Ishikawa (cell line): ENCODE measurements around the gene TCF7L2.

Experiments
- CEBPB ChIP-seq: IDR thresholded peaks from 2 replicates; pipeline ENCODE4 v1.6.1; 2012
- CREB1 ChIP-seq: IDR thresholded peaks from 2 replicates; pipeline ENCODE4 v1.6.1; 2012; ENCODE audit warnings: low read depth
- EGR1 ChIP-seq: IDR thresholded peaks from 2 replicates; pipeline ENCODE4 v1.6.1; 2012
- EP300 ChIP-seq: IDR thresholded peaks from 2 replicates; pipeline ENCODE4 v1.6.1; 2012; ENCODE audit warnings: borderline replicate concordance
- FOXM1 ChIP-seq: IDR thresholded peaks from 2 replicates; pipeline ENCODE4 v1.6.1; 2012; ENCODE audit warnings: low read depth, borderline replicate concordance
- NFIC ChIP-seq: IDR thresholded peaks from 2 replicates; pipeline ENCODE4 v1.6.1; 2012
- RAD21 ChIP-seq: IDR thresholded peaks from 2 replicates; pipeline ENCODE4 v1.6.1; 2012; ENCODE audit warnings: low read depth
- TAF1 ChIP-seq: IDR thresholded peaks from 2 replicates; pipeline ENCODE4 v1.6.1; 2012; ENCODE audit warnings: low read depth, mild to moderate bottlenecking
- TCF12 ChIP-seq: IDR thresholded peaks from 2 replicates; pipeline ENCODE4 v1.6.1; 2012; ENCODE audit warnings: low read depth
- TEAD4 ChIP-seq: IDR thresholded peaks from 2 replicates; pipeline ENCODE4 v1.6.1; 2012
- YY1 ChIP-seq: IDR thresholded peaks from 2 replicates; pipeline ENCODE4 v1.6.1; 2012; ENCODE audit warnings: low read depth
- ZBTB7A ChIP-seq: IDR thresholded peaks from 2 replicates; pipeline ENCODE4 v1.6.1; 2012; ENCODE audit warnings: low read depth
- TF ChIP-seq, protein P1 (sequence below): IDR thresholded peaks from 2 replicates; pipeline ENCODE4 v1.6.1; 2012
- TF ChIP-seq, protein P2 (sequence below): IDR thresholded peaks from 2 replicates; pipeline ENCODE4 v1.6.1; 2012
- TF ChIP-seq, protein P3 (sequence below): IDR thresholded peaks from 2 replicates; pipeline ENCODE4 v1.6.1; 2012; ENCODE audit warnings: low read depth, mild to moderate bottlenecking

Gene TCF7L2

DNA sequence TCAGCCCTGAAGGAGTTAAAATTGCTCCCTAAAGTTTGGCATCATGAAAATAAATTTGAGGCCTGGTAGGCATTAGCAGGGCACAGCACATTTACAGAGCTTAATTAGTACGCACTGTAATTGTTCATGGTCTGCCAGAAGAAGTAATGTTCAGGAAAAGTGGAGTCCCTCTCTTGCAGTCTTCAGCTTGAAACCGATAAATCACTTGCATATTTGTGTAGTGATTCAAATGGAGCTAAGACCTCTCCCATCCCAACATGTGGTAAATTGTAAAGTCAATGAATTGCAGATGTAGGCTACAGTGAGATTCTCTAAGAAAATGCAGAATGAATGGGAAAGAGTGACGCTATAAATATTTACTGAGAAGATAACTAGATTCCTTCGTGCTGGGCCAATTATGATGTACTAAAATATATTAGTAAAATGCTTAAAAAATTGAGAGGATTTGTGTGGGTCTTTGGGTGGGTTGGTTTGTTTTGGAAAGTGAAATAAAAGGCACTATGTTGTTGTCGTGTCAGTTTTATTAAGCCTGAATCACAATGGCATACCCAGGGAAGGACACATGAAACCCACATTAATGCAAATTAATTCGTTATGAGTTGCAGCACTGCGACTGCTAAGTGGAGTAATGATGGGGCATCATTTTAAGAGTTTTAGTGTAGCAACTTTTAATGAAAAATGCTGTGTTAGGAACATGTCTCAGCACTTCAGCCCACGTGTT, 8.4 kb downstream of the TCF7L2 start:
- TF ChIP-seq EP300 (no peak), CEBPB (no peak), YY1 (no peak), EGR1 (no peak), ZBTB7A (no peak), RAD21 (no peak), TCF12 (no peak)
- TF ChIP-seq, protein P1, sequence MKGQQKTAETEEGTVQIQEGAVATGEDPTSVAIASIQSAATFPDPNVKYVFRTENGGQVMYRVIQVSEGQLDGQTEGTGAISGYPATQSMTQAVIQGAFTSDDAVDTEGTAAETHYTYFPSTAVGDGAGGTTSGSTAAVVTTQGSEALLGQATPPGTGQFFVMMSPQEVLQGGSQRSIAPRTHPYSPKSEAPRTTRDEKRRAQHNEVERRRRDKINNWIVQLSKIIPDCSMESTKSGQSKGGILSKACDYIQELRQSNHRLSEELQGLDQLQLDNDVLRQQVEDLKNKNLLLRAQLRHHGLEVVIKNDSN, result no peak

DNA sequence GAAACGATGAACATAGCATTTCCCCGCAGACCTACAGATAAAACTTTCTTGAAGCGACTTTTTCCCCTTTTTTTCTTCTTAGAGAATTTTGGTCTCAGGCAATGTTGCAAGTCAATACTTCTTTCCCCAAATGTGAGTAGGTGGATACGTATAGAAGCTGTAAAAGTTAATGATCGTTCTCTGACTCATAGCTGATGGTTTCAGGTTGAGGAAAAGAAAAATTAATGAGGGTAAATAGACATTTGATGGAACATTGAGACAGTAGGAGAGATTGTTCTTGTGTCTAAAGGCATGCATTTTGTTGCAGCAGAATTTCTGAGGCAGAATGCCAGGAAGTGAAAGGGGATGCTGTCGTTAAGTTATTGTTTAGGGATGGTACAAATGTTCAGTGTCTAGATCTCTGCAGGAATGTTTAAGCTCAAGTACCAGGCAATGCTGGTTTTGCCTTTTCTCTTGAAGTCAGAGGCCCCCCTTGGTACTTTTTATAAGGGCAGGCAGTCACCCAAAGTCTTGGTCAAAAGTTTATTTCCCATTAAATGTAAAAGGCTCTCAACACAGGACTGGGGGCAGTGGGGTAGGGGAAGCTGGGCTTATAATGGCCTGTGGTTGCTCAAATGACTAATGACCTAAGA, 9.3 kb downstream of the TCF7L2 start:
- TF ChIP-seq EP300 (no peak), CREB1 (no peak)
- TF ChIP-seq, protein P1, result no peak

DNA sequence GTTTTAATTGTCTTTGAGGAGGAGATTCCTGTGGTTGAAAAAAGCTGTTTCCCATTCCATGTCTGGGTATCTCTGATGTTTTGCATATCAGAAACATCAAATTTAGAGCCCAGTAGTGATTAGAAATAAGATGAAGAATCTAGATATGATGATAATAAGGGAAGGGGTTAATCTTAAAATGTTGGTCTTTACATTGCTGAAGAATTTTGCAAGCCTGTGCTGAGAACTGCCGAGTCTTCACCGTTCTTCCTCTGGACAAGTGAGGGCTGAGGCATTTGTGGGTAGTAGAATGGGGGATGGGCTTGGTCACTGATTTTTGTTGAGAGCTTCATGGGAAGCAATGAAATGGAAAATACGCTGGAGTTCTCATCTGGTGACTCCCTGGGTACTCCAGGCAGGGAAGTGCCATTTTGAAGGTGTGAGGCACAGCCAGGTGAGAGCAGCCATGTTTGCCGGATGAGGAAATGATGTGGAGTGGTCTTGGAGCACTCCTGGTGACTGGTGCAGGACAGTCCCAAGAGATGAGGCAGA, 10.2 kb downstream of the TCF7L2 start:
- TF ChIP-seq, protein P2, sequence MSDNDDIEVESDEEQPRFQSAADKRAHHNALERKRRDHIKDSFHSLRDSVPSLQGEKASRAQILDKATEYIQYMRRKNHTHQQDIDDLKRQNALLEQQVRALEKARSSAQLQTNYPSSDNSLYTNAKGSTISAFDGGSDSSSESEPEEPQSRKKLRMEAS, result no peak

DNA sequence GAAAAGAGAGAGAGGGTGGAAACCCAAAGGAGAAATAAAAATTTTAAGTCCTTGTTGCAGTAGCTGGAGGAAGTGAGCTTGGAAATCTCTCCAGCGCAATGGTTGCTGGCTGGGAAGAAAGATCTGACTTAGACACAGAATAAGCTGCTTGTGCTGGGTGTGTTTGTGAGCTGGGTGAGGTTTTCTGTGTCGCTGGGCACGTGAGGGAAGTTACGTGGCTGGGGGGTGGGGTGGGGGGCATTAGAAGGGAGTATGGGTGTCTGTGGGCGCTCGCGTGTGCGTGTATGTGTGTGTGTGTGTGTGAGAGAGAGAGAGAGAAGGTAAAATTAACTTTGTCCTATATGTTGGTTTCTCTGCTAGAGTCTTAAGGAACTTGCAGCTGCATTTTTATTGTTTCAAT, 11.6 kb downstream of the TCF7L2 start:
- TF ChIP-seq TCF12 (no peak), YY1 (no peak), CREB1 (no peak), NFIC (no peak), TEAD4 (no peak), TAF1 (no peak), EGR1 (no peak), CEBPB (no peak)
- TF ChIP-seq, protein P2, result no peak
- TF ChIP-seq, protein P1, result no peak
- TF ChIP-seq, protein P3, sequence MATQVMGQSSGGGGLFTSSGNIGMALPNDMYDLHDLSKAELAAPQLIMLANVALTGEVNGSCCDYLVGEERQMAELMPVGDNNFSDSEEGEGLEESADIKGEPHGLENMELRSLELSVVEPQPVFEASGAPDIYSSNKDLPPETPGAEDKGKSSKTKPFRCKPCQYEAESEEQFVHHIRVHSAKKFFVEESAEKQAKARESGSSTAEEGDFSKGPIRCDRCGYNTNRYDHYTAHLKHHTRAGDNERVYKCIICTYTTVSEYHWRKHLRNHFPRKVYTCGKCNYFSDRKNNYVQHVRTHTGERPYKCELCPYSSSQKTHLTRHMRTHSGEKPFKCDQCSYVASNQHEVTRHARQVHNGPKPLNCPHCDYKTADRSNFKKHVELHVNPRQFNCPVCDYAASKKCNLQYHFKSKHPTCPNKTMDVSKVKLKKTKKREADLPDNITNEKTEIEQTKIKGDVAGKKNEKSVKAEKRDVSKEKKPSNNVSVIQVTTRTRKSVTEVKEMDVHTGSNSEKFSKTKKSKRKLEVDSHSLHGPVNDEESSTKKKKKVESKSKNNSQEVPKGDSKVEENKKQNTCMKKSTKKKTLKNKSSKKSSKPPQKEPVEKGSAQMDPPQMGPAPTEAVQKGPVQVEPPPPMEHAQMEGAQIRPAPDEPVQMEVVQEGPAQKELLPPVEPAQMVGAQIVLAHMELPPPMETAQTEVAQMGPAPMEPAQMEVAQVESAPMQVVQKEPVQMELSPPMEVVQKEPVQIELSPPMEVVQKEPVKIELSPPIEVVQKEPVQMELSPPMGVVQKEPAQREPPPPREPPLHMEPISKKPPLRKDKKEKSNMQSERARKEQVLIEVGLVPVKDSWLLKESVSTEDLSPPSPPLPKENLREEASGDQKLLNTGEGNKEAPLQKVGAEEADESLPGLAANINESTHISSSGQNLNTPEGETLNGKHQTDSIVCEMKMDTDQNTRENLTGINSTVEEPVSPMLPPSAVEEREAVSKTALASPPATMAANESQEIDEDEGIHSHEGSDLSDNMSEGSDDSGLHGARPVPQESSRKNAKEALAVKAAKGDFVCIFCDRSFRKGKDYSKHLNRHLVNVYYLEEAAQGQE, result no peak

DNA sequence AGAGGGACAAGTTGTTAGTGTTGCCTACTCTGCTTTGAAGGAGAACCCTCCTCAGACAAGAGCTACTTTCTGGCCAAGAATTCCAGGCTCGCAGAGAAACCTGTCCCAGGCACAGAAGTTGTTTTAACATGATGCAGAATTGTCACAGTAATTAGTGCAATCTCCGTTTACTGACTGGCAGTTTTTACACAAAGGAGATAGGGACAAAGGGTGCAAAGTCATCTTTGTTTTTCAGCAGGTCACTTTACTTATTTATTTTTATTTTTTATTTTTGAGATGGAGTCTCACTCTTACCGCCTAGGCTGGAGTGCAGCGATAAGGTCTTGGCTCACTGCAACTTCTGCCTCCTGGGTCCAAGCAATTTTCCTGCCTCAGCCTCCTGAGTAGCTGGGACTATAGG, 12.3 kb downstream of the TCF7L2 start:
- no peak for TF ChIP-seq TCF12
- no peak for TF ChIP-seq TAF1
- TF ChIP-seq CREB1, result no peak

DNA sequence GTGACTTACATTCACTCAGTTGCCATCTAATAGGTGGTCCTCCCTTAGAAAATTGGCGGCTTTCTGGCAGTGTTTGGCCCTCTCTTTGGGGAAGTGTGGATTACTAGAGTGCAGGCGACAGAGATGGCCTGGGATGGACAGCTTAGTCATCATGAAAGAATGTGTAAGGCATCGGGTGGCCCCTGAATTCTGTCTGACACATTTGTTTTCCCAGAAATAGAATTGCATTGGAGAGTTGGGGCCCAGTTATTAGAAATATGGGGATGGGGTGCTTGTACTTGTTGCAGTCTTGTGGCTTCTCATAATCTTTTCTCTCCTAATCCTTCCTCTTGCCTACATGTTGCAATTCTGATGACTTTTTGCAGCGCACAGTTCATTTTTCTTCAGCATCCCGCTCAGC, 13.8 kb downstream of the TCF7L2 start:
- TF ChIP-seq RAD21, result no peak
- TF ChIP-seq TEAD4, result no peak
- TF ChIP-seq CREB1, result no peak
- no peak for TF ChIP-seq EP300
- TF ChIP-seq ZBTB7A, result no peak
- no peak for TF ChIP-seq TCF12
- TF ChIP-seq, protein P1, result no peak
- TF ChIP-seq, protein P2, result no peak
- TF ChIP-seq TAF1, result no peak
- no peak for TF ChIP-seq NFIC
- no peak for TF ChIP-seq FOXM1
- no peak for TF ChIP-seq CEBPB
- no peak for TF ChIP-seq YY1
- TF ChIP-seq, protein P3, result no peak
- no peak for TF ChIP-seq EGR1
